ENCODE measurements around the gene HK3. TPM values are rescaled to one million over a fixed set of nuclear protein-coding genes. Genes with fewer than 3 reads are reported as not detected.

HK3 gene
- total RNA-seq, 1 donor from 2014 or later, result not detected

- Mint-ChIP-seq H3K36me3 (ENCODE audit: low read depth) (peaks cover 47% of the 10 kb centered on the region), H3K9me3 (ENCODE audit: low read depth) (no peaks in the 10 kb centered on the region), H3K4me1 (ENCODE audit: low read depth) (peaks cover 21% of the 10 kb centered on the region), H3K4me3 (ENCODE audit: unreplicated experiment) (no peak overlapping the region), H3K27ac (ENCODE audit: unreplicated experiment) (peak overlapping the region; percentile 39), H3K27me3 (ENCODE audit: low read depth) (no peaks in the 10 kb centered on the region)
- no peak for TF ChIP-seq CTCF (IDR thresholded peaks at IDR 0.05)
- no peak for DNase-seq (ENCODE audit: low spot score)
Measured at GRCh38 chr5:176904276-176904675, 5.1 kb upstream of the HK3 start.

GRCh38 chr5:176902911-176903664 lies 3.9 kb upstream of the HK3 start:
- Mint-ChIP-seq H3K4me3 (ENCODE audit: unreplicated experiment) (no peak overlapping the region), H3K4me1 (ENCODE audit: low read depth) (peaks cover 21% of the 10 kb centered on the region), H3K27me3 (ENCODE audit: low read depth) (no peaks in the 10 kb centered on the region), H3K27ac (ENCODE audit: unreplicated experiment) (peak overlapping the region; percentile 30), H3K9me3 (ENCODE audit: low read depth) (no peaks in the 10 kb centered on the region), H3K36me3 (ENCODE audit: low read depth) (peaks cover 41% of the 10 kb centered on the region)
- TF ChIP-seq CTCF (IDR thresholded peaks at IDR 0.05), result no peak
- no peak for DNase-seq (ENCODE audit: low spot score)

GRCh38 chr5:176902102-176902814 lies 3.1 kb upstream of the HK3 start:
- H3K4me1 Mint-ChIP-seq (ENCODE audit: low read depth), result peaks cover 21% of the 10 kb centered on the region
- no peak overlapping the region for H3K4me3 Mint-ChIP-seq (ENCODE audit: unreplicated experiment)
- peaks cover 38% of the 10 kb centered on the region for H3K36me3 Mint-ChIP-seq (ENCODE audit: low read depth)
- H3K9me3 Mint-ChIP-seq (ENCODE audit: low read depth), result no peaks in the 10 kb centered on the region
- H3K27ac Mint-ChIP-seq (ENCODE audit: unreplicated experiment), result no peak overlapping the region
- no peaks in the 10 kb centered on the region for H3K27me3 Mint-ChIP-seq (ENCODE audit: low read depth)
- DNase-seq (ENCODE audit: low spot score), result no peak
- TF ChIP-seq CTCF (IDR thresholded peaks at IDR 0.05), result no peak

GRCh38 chr5:176901260-176902101 lies 2.3 kb upstream of the HK3 start:
- H3K27me3 Mint-ChIP-seq (ENCODE audit: low read depth), result no peaks in the 10 kb centered on the region
- H3K36me3 Mint-ChIP-seq (ENCODE audit: low read depth), result peaks cover 32% of the 10 kb centered on the region
- H3K4me1 Mint-ChIP-seq (ENCODE audit: low read depth), result peaks cover 21% of the 10 kb centered on the region
- no peaks in the 10 kb centered on the region for H3K9me3 Mint-ChIP-seq (ENCODE audit: low read depth)
- no peak for DNase-seq (ENCODE audit: low spot score)
- peak overlapping the region; percentile 50 for H3K27ac Mint-ChIP-seq (ENCODE audit: unreplicated experiment)
- no peak overlapping the region for H3K4me3 Mint-ChIP-seq (ENCODE audit: unreplicated experiment)
- no peak for TF ChIP-seq CTCF (IDR thresholded peaks at IDR 0.05)

- no peaks in the 10 kb centered on the region for H3K9me3 Mint-ChIP-seq (ENCODE audit: low read depth)
- no peak for DNase-seq (ENCODE audit: low spot score)
- H3K36me3 Mint-ChIP-seq (ENCODE audit: low read depth), result peaks cover 27% of the 10 kb centered on the region
- H3K27ac Mint-ChIP-seq (ENCODE audit: unreplicated experiment), result no peak overlapping the region
- no peak for TF ChIP-seq CTCF (IDR thresholded peaks at IDR 0.05)
- no peaks in the 10 kb centered on the region for H3K27me3 Mint-ChIP-seq (ENCODE audit: low read depth)
- H3K4me1 Mint-ChIP-seq (ENCODE audit: low read depth), result peaks cover 21% of the 10 kb centered on the region
- no peak overlapping the region for H3K4me3 Mint-ChIP-seq (ENCODE audit: unreplicated experiment)
Measured at GRCh38 chr5:176900780-176901204, 1.6 kb upstream of the HK3 start.

Measured in chondrocyte (in vitro differentiated cells).